ENCODE data around the gene AGAP3.

AGAP3 gene

DNA sequence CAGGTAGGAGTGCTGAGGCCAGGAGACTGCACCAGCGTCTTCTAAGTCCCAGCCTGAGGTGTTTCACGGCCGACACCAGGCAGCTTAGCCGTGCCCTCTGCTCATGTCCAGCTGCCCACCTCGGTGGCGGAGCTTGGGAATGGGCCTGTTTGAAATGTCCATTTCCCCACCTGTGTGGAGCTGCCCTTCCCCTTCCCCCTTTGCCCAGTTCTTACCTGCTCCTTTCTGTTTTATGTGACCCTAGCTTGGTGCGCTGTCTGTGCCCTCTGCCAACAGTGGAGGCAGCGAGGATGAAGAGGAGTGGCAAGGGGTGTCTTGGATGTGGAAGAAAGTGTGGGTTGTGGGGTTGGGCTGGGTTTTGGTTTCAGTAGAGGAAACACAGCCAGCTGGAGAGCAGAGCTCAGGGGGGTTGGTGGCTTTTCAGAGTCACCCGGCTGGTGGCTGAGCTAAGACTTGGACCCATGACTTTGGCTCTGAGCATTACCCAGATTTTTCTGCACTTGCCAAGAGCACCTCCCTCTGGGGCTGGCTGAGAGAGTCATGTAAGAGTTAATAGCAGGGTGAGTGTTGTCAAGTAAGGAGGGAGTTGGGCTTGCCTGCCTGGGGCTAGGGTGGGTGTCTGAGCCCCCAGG is 43.8 kb downstream of the AGAP3 start:
- TF ChIP-seq, protein P1, sequence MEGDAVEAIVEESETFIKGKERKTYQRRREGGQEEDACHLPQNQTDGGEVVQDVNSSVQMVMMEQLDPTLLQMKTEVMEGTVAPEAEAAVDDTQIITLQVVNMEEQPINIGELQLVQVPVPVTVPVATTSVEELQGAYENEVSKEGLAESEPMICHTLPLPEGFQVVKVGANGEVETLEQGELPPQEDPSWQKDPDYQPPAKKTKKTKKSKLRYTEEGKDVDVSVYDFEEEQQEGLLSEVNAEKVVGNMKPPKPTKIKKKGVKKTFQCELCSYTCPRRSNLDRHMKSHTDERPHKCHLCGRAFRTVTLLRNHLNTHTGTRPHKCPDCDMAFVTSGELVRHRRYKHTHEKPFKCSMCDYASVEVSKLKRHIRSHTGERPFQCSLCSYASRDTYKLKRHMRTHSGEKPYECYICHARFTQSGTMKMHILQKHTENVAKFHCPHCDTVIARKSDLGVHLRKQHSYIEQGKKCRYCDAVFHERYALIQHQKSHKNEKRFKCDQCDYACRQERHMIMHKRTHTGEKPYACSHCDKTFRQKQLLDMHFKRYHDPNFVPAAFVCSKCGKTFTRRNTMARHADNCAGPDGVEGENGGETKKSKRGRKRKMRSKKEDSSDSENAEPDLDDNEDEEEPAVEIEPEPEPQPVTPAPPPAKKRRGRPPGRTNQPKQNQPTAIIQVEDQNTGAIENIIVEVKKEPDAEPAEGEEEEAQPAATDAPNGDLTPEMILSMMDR (IDR thresholded peaks at IDR 0.05; ENCODE audit: control insufficient read depth, extremely low read depth, insufficient read depth) = no peak
- no peak for DNase-seq (ENCODE audit: low read depth)
- no peak overlapping the region for H3K4me3 ChIP-seq (ENCODE audit: low read depth, low read length)

DNA sequence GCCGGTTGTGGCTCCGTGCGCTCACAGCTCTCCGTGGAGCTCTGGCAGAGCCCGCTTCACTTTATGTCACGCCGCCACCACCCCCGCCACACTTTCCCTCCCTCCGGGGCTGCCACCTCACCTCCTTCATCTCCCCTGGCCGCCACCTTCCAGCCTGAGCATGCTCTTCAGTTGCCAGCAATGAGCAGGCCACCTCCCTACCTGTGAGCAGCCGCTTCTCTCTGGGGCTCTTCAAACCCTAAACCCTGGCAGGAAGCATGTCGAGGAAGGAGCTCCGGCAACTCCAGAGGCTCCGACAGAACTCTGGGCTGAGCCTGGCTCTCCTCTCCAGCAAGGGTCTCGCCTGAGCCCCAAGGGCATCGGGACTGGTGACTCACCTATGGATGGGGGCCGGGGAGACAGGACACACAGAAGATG is 44.5 kb downstream of the AGAP3 start:
- no peak for DNase-seq (ENCODE audit: low read depth)
- TF ChIP-seq, protein P1 (IDR thresholded peaks at IDR 0.05; ENCODE audit: control insufficient read depth, extremely low read depth, insufficient read depth) = no peak
- no peak overlapping the region for H3K4me3 ChIP-seq (ENCODE audit: low read depth, low read length)

DNA sequence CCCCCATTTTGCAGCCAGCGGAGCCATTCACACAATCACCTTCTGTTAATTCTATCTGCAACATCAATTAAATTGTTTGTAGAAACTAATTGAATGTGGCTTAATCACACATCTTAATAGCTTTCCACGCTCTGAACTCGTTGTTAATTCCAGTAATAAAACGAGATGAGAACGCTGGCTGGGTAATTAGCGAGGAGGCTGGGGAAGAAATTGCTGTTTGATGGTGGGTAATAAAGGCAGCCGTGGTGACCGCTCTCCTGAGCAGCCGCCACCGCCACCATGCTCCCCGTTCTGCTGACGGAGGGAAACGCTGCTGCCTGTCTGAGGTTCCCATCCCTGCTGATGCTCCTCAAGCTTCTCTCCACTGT is 44.9 kb downstream of the AGAP3 start:
- H3K4me3 ChIP-seq (ENCODE audit: low read depth, low read length) = no peak overlapping the region
- TF ChIP-seq, protein P1 (IDR thresholded peaks at IDR 0.05; ENCODE audit: control insufficient read depth, extremely low read depth, insufficient read depth) = no peak
- no peak for DNase-seq (ENCODE audit: low read depth)

DNA sequence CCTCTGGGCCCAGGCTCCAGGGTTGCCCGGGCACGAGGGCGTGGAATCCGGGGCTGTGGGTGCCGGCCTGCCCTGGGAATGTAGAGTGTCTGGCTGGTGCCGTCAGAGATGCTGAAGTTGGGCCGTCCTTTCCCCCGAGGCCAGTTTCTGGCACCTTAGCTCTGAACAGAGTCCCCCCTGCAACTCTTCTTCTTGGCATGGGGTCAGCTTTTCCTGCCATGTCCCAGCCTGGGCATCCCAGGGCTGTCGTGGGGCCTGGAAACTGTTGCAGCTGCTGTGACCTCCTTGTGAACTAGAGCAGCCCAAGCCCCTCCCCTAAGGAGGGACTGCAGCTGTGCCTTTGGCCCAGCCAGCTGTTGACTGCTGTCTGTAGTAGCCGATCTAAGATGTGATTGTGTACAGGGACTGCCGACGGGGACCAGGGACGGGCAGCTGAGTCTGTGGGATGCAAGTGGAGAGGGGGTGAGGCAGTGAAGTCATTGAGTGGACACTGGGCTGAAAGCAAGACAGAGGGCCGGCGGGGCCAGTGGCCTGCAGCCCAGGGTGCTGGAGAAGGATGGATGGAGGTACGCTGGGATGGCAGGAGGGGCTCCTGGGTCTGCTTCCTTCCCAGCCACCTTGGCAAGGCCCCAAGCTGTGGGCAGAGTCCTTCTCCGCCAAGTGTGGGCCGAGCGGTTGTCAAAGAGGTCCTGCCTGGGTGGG is 45.5 kb downstream of the AGAP3 start:
- TF ChIP-seq, protein P1 (IDR thresholded peaks at IDR 0.05; ENCODE audit: control insufficient read depth, extremely low read depth, insufficient read depth) = no peak
- H3K4me3 ChIP-seq (ENCODE audit: low read depth, low read length) = no peak overlapping the region
- no peak for DNase-seq (ENCODE audit: low read depth)

DNA sequence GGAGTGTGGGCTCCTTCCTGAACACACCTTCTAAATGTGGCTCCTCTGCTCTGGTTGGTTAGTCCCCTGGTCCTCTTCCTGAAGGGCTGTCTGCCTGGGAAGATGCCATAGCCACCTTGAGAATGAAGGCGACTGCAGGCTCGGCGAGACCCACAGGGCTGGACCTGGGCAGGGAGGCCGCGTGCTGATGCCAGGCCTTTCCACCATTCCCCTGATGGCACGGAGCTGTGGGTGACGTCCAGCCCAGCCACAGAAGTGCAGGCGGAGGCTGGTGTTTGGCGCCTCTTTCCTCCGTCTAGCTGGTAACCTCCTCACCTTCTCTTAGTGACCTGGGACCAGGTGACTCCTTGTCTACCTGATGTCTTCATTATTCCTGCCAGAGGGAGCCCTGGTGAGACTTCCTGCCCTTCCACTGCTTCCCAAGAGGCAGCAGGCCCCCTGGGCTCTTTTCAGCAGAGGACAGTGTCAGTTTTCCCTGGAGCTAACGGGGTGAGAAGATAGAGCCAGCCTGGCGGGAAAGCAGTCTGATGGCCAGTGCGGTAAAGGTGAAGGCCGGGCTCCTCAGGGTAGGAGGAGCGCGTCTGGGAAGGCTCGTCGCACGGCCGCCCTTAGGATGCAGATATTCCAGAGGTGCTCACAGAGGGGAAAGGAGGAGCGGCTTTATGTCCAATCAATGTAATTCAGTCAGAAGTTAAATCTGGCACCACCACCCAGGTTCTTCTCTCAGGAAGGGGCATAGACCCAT is 46.4 kb downstream of the AGAP3 start:
- TF ChIP-seq, protein P1 (IDR thresholded peaks at IDR 0.05; ENCODE audit: control insufficient read depth, extremely low read depth, insufficient read depth) = no peak
- DNase-seq (ENCODE audit: low read depth) = no peak
- no peak overlapping the region for H3K4me3 ChIP-seq (ENCODE audit: low read depth, low read length)

DNA sequence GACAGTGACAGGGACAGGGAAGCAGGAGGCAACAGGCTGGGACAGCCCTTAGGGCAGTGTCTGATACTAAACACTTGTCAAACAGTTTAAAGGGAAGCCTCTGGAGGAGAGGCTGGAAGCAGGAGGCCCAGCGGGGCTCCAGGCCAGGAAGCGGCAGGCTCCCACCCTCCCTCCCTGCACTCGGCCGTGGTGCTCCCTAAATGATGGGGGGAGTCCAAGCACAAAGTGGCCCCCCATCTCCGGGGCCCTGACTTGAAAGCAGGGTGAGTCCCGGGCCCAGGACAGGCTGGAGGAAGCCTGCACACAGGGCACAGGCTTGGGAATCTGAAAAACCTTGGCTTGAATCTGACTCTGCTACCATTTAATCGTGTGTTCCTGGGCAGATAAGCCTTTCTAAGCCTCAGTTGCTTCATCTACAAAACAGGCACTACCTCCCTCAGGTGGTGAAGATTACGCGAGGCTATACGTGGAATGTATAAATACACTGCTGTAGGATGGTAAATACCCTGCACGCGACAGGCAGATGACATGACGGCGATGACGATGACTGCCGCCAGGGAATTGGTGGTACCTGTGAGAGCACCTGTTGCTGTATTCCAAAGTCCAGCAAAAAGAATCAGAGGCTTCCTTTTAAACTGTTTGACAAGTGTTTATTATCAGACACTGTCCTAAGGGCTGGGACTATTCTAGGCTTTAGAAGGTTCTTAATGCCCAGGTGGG is 47.2 kb downstream of the AGAP3 start:
- DNase-seq (ENCODE audit: low read depth) = no peak
- TF ChIP-seq, protein P1 (IDR thresholded peaks at IDR 0.05; ENCODE audit: control insufficient read depth, extremely low read depth, insufficient read depth) = no peak
- no peak overlapping the region for H3K4me3 ChIP-seq (ENCODE audit: low read depth, low read length)

Measured in LNCaP clone FGC (cell line).